Activated B cell treated with CpG ODN at 0.5 μM for 24 hours (primary cell): ENCODE results near the gene CD36. TPM values are rescaled to one million over a fixed set of nuclear protein-coding genes. Genes with fewer than 3 reads are reported as not detected.

Experiments used
- ATAC-seq: fragments of 200-7000 bp; cut with Tn5 transposase; one replicate; pipeline ENCODE4 v1.10.0; 2021; ENCODE audit warnings: low read depth, mild to moderate bottlenecking, moderate library complexity
- CTCF ChIA-PET: fragments of 350-600 bp; sonication (Branson Sonifier 250); formaldehyde crosslinking; loops from one replicate; lab custom pipeline; 2021; ENCODE audit warnings: antibody characterized with exemption; lab: Charles Lee
- POLR2A ChIA-PET: fragments of 350-600 bp; sonication (Branson Sonifier 250); formaldehyde crosslinking; loops from one replicate; lab custom pipeline; 2021; ENCODE audit warnings: antibody characterized with exemption; lab: Charles Lee
- DNase-seq: peaks from one replicate; pipeline ENCODE4 v3.0.0; 2022
- H3K27ac Mint-ChIP-seq: one replicate; pipeline ENCODE4 v1.8.0; 2020; ENCODE audit warnings: mixed read lengths
- H3K27me3 Mint-ChIP-seq: one replicate; pipeline ENCODE4 v1.8.0; 2021; ENCODE audit warnings: mixed read lengths
- H3K36me3 Mint-ChIP-seq: one replicate; pipeline ENCODE4 v1.8.0; 2021; ENCODE audit warnings: low read depth, mixed read lengths
- H3K4me1 Mint-ChIP-seq: one replicate; pipeline ENCODE4 v1.8.0; 2021; ENCODE audit warnings: mixed read lengths
- H3K4me3 Mint-ChIP-seq: one replicate; pipeline ENCODE4 v1.8.0; 2020; ENCODE audit warnings: mild to moderate bottlenecking, mixed read lengths
- H3K9me3 Mint-ChIP-seq: one replicate; pipeline ENCODE4 v1.8.0; 2020; ENCODE audit warnings: mixed read lengths
- intact Hi-C: fragments of 100-400 bp; cut with micrococcal nuclease; formaldehyde crosslinking; loops from one replicate; pipeline ENCODE4 v1.15.1; 2024
- total RNA-seq: library from RNA; stranded (reverse); gene quantifications from 2 replicates; pipeline ENCODE4 v1.2.3, GENCODE V29; 2022
- TF ChIP-seq, protein P1 (sequence below): fragments of 200-600 bp; IDR thresholded peaks from one replicate; pipeline ENCODE4 v1.8.0; 2022; ENCODE audit warnings: antibody characterized with exemption, mild to moderate bottlenecking

CD36 gene
- total RNA-seq, 1 donor from 2014 or later, result 0.53 TPM

DNA sequence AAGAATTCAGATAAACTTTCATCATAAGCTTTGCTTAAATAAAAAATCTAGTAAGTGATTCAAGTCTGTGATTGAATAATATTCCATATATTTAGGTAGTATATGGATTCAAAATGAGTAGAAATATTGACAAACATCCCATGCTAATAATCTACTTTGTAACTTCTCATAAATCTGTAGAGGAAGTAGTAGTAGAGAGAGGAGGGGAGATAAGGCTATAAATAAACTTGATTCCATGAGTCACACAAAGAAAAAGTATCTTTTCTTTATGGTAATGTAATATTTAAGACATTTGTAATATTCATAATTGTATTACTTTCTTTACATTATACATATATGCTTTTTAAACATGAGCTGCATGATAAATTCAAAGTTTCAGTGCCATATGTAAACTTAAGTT lies 25.6 kb upstream of the CD36 start:
- Mint-ChIP-seq H3K27me3 (no peaks in the 10 kb centered on the region), H3K36me3 (no peaks in the 10 kb centered on the region), H3K9me3 (no peaks in the 10 kb centered on the region), H3K4me3 (no peak overlapping the region), H3K27ac (no peak overlapping the region), H3K4me1 (no peaks in the 10 kb centered on the region)
- TF ChIP-seq, protein P1, sequence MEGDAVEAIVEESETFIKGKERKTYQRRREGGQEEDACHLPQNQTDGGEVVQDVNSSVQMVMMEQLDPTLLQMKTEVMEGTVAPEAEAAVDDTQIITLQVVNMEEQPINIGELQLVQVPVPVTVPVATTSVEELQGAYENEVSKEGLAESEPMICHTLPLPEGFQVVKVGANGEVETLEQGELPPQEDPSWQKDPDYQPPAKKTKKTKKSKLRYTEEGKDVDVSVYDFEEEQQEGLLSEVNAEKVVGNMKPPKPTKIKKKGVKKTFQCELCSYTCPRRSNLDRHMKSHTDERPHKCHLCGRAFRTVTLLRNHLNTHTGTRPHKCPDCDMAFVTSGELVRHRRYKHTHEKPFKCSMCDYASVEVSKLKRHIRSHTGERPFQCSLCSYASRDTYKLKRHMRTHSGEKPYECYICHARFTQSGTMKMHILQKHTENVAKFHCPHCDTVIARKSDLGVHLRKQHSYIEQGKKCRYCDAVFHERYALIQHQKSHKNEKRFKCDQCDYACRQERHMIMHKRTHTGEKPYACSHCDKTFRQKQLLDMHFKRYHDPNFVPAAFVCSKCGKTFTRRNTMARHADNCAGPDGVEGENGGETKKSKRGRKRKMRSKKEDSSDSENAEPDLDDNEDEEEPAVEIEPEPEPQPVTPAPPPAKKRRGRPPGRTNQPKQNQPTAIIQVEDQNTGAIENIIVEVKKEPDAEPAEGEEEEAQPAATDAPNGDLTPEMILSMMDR, result no peak
- ATAC-seq (no peak), DNase-seq (no peak)
- ChIA-PET POLR2A (no interaction called here), CTCF (no interaction called here)
- intact Hi-C loops, result no loop called here

DNA sequence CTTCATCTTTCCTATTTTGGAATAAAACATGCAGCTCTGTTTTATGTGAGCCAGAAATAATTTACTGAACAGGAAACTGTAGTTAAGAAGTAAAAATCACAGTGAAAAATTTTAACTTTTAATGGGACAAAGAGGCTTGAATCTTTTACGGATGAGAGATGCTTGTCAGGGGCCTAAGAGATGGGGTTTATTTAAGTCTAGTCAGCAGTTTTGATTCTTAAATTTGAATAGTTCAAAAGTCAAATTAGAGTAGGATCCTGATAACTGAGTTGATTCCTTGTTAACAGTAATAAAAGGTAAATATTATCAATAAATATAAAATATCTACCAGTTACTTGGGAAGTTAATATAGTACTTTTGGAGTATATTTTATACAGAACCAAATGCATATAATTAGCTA lies 24.9 kb upstream of the CD36 start:
- Mint-ChIP-seq H3K27me3 (no peaks in the 10 kb centered on the region), H3K4me3 (no peak overlapping the region), H3K36me3 (no peaks in the 10 kb centered on the region), H3K4me1 (no peaks in the 10 kb centered on the region), H3K9me3 (no peaks in the 10 kb centered on the region), H3K27ac (no peak overlapping the region)
- TF ChIP-seq, protein P1, result no peak
- POLR2A ChIA-PET, result no interaction called here
- intact Hi-C loops, result no loop called here
- DNase-seq, result no peak
- CTCF ChIA-PET, result no interaction called here
- ATAC-seq, result no peak

DNA sequence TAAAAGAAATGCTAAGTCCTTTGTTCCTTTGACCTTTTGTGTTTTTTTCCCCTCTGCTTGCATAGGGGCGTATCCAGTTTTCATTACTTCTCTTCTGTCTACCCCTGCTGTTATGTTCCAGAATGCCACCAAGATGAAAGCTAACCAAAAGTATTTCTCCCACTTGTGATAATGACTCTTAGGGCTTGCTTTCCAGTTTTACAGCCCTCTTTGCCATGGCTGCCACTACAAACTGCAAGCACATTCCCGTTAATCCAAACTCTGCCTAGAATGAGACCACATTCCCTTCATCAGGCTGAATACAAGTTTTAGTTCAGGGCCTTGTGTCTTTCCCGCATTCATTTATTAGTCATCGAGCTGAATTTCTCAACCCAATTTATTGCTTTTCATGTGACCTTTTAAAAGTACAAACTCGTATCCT lies 23.6 kb upstream of the CD36 start:
- ChIA-PET CTCF (no interaction called here), POLR2A (no interaction called here)
- Mint-ChIP-seq H3K4me3 (no peak overlapping the region), H3K9me3 (no peaks in the 10 kb centered on the region), H3K27ac (no peak overlapping the region), H3K36me3 (no peaks in the 10 kb centered on the region), H3K4me1 (no peaks in the 10 kb centered on the region), H3K27me3 (no peaks in the 10 kb centered on the region)
- intact Hi-C loops, result no loop called here
- TF ChIP-seq, protein P1, result no peak
- ATAC-seq, result no peak
- no peak for DNase-seq

DNA sequence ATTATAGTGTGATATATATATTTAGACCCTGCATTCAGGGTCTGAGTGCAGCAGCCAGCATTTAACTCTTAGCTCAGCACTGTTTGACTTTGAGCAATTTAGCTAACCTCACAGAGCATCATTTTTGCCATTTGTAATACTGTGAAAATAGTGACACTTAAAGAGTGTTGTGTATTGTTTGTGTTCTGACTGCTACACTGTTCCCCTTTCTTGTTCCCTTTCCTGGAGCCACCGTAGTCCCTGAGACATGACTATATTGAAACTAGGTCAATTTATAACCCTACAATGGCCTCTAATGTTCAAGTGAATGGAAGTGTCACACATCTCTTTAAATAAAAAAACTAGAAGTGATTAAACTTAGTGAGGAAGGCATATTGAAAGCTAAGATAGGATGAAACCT lies 20.3 kb upstream of the CD36 start:
- POLR2A ChIA-PET, result no interaction called here
- no peaks in the 10 kb centered on the region for H3K36me3 Mint-ChIP-seq
- DNase-seq (no peak), ATAC-seq (no peak)
- TF ChIP-seq, protein P1, result no peak
- no peaks in the 10 kb centered on the region for H3K27me3 Mint-ChIP-seq
- CTCF ChIA-PET, result interaction anchor here (1.1 kb wide), 1 partner anchor 10 kb away, joined by 5 read pairs; no protein-coding TSS in a partner anchor
- no peak overlapping the region for H3K4me3 Mint-ChIP-seq
- intact Hi-C loops, result no loop called here
- no peak overlapping the region for H3K27ac Mint-ChIP-seq
- no peaks in the 10 kb centered on the region for H3K4me1 Mint-ChIP-seq
- H3K9me3 Mint-ChIP-seq, result no peaks in the 10 kb centered on the region

DNA sequence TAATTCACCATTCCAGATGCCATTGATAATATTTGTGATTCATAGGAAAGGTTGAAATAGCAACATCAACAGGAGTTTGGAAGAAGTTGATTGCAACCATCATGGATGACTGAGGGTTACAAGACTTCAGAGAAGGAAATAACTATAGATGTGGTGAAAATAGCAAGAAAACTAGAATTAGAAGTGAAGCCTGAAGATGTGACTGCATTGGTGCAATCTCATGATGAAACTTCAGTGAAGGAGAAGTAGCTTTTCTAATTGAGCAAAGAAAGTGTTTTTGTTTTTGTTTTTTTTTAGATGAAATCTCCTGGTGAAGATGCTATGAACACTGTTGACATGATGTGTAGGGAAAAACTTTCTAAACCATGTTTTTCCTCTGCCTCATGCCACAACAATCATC lies 18.7 kb upstream of the CD36 start:
- POLR2A ChIA-PET, result no interaction called here
- ATAC-seq (no peak), DNase-seq (no peak)
- CTCF ChIA-PET, result no interaction called here
- TF ChIP-seq, protein P1, result no peak
- Mint-ChIP-seq H3K27ac (no peak overlapping the region), H3K4me3 (no peak overlapping the region), H3K27me3 (no peaks in the 10 kb centered on the region), H3K4me1 (no peaks in the 10 kb centered on the region), H3K9me3 (no peaks in the 10 kb centered on the region), H3K36me3 (no peaks in the 10 kb centered on the region)
- intact Hi-C loops, result no loop called here
